GM18505 (cell line): ENCODE data around the gene KDM4D.

Experiments used
- ATAC-seq: cut with Tn5 transposase; IDR thresholded peaks from one replicate; pipeline ENCODE4 v1.9.1; 2021; ENCODE audit not compliant: unreplicated experiment
- POLR2A ChIP-seq: IDR thresholded peaks from 4 replicates; pipeline ENCODE4 v1.6.1; 2011; ENCODE audit warnings: borderline replicate concordance; ENCODE audit not compliant: insufficient read depth, insufficient read length; ENCODE audit errors: extremely low read depth

The KDM4D gene

DNA sequence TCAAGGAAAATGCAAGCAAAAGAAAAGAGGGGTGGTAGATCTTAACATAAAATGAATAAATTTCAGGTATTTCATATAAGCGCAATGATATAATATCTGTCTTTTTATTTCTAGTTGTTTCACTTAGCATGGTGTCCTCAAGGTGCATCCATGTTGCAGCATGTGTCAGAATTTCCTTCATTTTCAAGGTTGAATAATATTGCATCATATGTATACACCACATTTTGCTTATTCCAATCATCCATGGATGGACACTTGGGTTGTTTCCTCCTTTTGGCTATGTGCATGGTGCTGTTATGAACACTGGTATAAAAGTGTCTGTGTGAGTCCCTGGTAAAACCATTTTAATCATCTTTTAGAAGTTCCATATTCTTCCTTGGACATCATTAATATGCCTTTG, 68.7 kb downstream of the KDM4D start:
- no peak for TF ChIP-seq POLR2A
- no peak for ATAC-seq

DNA sequence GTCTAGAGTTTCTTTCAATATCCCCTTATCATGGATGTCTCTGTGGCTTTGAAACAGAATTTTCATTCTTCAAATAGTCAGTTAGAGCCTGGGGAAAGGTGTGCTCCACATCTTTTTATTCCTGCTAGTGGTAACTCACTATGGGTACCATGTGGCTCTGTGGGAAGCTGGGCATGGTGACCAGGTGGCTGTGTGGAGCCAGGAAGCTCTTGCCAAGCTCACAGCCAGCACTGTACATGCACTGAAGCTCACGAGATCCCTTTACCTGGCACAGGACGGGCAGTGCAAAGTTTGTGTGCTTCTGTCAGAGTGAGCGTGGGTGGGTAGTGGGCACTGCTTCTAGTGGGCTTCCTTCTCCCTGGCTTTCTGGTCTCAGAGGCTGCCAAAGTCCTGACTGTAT, 69.4 kb downstream of the KDM4D start:
- ATAC-seq: no peak
- no peak for TF ChIP-seq POLR2A

DNA sequence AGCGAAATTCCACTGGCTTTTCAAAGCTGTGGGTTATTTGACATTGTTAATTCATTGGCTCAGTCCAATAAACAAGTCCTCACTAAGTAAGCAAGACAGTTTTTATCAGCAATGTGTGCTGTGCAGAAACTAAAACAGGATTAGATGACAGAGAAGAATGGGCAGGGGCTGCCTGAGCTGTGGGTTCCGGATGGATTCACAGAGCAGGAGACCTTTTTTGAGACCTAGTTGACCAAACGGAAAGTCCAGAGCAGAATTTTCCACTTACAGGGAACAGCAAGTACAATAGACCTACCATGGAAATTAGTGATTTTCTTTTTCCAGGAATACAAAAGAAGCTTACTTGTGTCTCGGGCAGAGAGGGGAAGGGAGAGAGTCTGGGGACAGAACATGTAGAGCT, 70.5 kb downstream of the KDM4D start:
- no peak for ATAC-seq
- TF ChIP-seq POLR2A: no peak

DNA sequence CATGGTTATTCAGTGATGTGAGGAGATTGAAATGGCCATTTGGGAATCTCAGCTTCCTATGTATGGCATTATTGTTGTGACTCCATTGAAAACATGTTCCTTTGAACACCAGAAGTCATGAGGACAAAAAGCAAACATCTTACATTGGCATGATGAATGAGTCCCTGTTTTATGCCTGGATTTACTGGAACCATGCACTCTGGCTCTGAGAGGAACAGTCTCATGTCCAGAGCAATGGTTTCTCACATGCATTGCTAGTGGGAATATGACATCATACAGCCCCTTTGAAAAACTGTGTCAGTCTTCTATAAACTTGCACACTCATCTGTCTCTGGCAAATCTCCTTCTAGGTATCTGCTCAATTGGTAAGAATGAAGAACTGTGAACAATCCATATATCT, 72.3 kb downstream of the KDM4D start:
- ATAC-seq: no peak
- TF ChIP-seq POLR2A: no peak
